Endothelial cell of umbilical vein (primary cell): ENCODE data around the gene DERL3.

Experiments used
- CTCF ChIP-seq, 2 donors: IDR thresholded peaks; 1 replicate in 1 of 2; 2 replicates in 1 of 2; pipeline ENCODE4 v1.5.1; 2011; ENCODE audit warnings: low read length in 2 of 2, mild to moderate bottlenecking in 2 of 2, moderate library complexity in 2 of 2, control low read depth in 1 of 2, inconsistent platforms in 1 of 2, low read depth in 1 of 2; ENCODE audit not compliant: insufficient read depth in 1 of 2; ENCODE audit errors: extremely low read depth in 1 of 2
- POLR2A ChIP-seq: IDR thresholded peaks from 2 replicates; pipeline ENCODE4 v1.6.1; 2012; ENCODE audit warnings: low read depth, mild to moderate bottlenecking, control low read depth, low read length

GRCh38 chr22:23878219-23878618, 39.4 kb upstream of the DERL3 start:
- no peak for TF ChIP-seq POLR2A
- TF ChIP-seq CTCF (IDR thresholded peaks at IDR 0.05; ENCODE audit: extremely low read depth in 1 of 2, insufficient read depth in 1 of 2, low read depth in 1 of 2, low read length in 2 of 2) = no peak
